Measurements from ENCODE around the gene CDC42EP4.

CDC42EP4 gene

GRCh38 chr17:73311781-73312641 is at the start of gene CDC42EP4:
CDC42EP4 (minus strand) TSS chr17:73312001; CDS start chr17:73286500, 25,501 bp downstream.
- DNase-seq = peak; percentile 97

GRCh38 chr17:73360961-73361761 is 49.4 kb upstream of the CDC42EP4 start:
- DNase-seq = peak; percentile 65

- DNase-seq = no peak
These were observed 48.2 kb upstream of the CDC42EP4 start for GRCh38 chr17:73359987-73360410.

- DNase-seq = no peak
These were observed 47.6 kb upstream of the CDC42EP4 start for GRCh38 chr17:73359352-73359751.

- DNase-seq = no peak
These were observed 46.9 kb upstream of the CDC42EP4 start for GRCh38 chr17:73358668-73359067.

GRCh38 chr17:73357981-73358380 is 46.2 kb upstream of the CDC42EP4 start:
- DNase-seq = no peak

- DNase-seq = no peak
These were observed 45.5 kb upstream of the CDC42EP4 start for GRCh38 chr17:73357318-73357717.

- DNase-seq = no peak
These were observed 44.9 kb upstream of the CDC42EP4 start for GRCh38 chr17:73356561-73357170.

- no peak for DNase-seq
These were observed 42.9 kb upstream of the CDC42EP4 start for GRCh38 chr17:73354423-73355284.

GRCh38 chr17:73352261-73352660 is 40.5 kb upstream of the CDC42EP4 start:
- no peak for DNase-seq

GRCh38 chr17:73351764-73352163 is 40.0 kb upstream of the CDC42EP4 start:
- no peak for DNase-seq

- no peak for DNase-seq
These were observed 39.1 kb upstream of the CDC42EP4 start for GRCh38 chr17:73350864-73351263.

- no peak for DNase-seq
These were observed 37.8 kb upstream of the CDC42EP4 start for GRCh38 chr17:73349647-73350046.

- DNase-seq = peak; percentile 72
These were observed 37.3 kb upstream of the CDC42EP4 start for GRCh38 chr17:73349138-73349537.

- DNase-seq = no peak
These were observed 37.0 kb upstream of the CDC42EP4 start for GRCh38 chr17:73348829-73349095.

GRCh38 chr17:73348018-73348828 is 36.4 kb upstream of the CDC42EP4 start:
- DNase-seq = no peak

- DNase-seq = no peak
These were observed 35.5 kb upstream of the CDC42EP4 start for GRCh38 chr17:73347351-73347750.

GRCh38 chr17:73346501-73347162 is 34.8 kb upstream of the CDC42EP4 start:
- no peak for DNase-seq

- peak; percentile 45 for DNase-seq
These were observed 32.1 kb upstream of the CDC42EP4 start for GRCh38 chr17:73343739-73344454.

GRCh38 chr17:73343168-73343634 is 31.4 kb upstream of the CDC42EP4 start:
- peak; percentile 98 for DNase-seq

All from eye (tissue), 1 donor.